SKM-1 treated with dmso at 0.1 percent for 144 hours (cell line): ENCODE data around the gene PA2G4.
A peak's percentile ranks its signal among the peaks of the same experiment; 100 is the strongest.
"Not testable (repeated sequence)": the region's sequence is repeated elsewhere in the genome, so short reads cannot be mapped to it uniquely, and the experiment has no call there.

Experiments
- DNase-seq: peaks from one replicate; lab custom pipeline; 2025; ENCODE audit not compliant: unreplicated experiment; lab: John Stamatoyannopoulos, UW

PA2G4 gene

GRCh38 chr12:56104109-56104814, at the start of gene PA2G4:
TSS of gene PA2G4 (plus strand) at chr12:56104559. CDS start at chr12:56104738, 179 bp downstream.
- DNase-seq = peak; percentile 85

DNA sequence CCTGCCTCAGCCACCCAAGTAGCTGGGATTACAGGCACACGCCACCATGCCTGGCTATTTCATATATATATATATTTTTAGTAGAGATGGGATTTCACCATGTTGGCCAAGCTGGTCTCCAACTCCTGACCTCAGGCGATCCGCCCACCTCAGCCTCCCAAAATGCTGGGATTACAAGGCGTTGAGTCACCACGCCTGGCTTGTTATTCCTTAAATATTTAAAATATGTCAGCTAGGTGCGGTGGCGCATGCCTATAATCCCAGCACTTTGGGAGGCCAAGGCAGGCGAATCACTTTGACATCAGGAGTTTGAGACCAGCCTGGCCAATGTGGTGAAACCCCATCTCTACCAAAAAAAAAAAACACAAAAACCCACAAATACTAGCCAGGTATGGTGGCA, 44.4 kb upstream of the PA2G4 start:
- DNase-seq = not testable (repeated sequence)

GRCh38 chr12:56061982-56062381, 42.4 kb upstream of the PA2G4 start:
- DNase-seq = no peak

- DNase-seq = no peak
Measured at GRCh38 chr12:56062996-56063395, 41.4 kb upstream of the PA2G4 start.

GRCh38 chr12:56071648-56072047, 32.7 kb upstream of the PA2G4 start:
- no peak for DNase-seq

- no peak for DNase-seq
Measured at GRCh38 chr12:56074396-56074795, 30.0 kb upstream of the PA2G4 start.

GRCh38 chr12:56077966-56078365, 26.4 kb upstream of the PA2G4 start:
- not testable (repeated sequence) for DNase-seq

DNA sequence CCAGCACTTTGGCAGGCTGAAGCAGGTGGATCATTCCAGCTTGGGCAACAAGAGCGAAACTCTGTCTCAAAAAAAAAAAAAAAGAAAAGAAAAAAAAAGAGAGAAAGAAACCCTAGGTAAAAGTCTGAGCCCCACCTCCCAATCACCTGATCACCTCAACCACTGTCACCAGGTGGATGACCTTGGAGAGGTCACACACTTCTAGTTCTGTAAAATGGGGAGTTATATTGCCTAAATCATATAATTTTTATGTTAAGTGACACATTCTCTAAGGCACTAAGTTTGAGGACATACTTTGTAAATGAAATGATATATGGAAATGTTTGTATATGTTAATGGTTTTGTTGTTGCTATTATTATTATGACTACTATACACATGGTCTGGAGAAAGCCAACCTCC, 25.9 kb upstream of the PA2G4 start:
- DNase-seq = no peak

GRCh38 chr12:56078931-56079722, 25.2 kb upstream of the PA2G4 start:
- DNase-seq = peak; percentile 26

GRCh38 chr12:56079723-56080555, 24.4 kb upstream of the PA2G4 start, which contains the start of gene ERBB3:
TSS of gene ERBB3 (plus strand) at chr12:56080165. CDS start at chr12:56080301, 136 bp downstream.
- DNase-seq = peak; percentile 5

- DNase-seq = no peak
Measured at GRCh38 chr12:56080556-56081138, 23.7 kb upstream of the PA2G4 start.

DNA sequence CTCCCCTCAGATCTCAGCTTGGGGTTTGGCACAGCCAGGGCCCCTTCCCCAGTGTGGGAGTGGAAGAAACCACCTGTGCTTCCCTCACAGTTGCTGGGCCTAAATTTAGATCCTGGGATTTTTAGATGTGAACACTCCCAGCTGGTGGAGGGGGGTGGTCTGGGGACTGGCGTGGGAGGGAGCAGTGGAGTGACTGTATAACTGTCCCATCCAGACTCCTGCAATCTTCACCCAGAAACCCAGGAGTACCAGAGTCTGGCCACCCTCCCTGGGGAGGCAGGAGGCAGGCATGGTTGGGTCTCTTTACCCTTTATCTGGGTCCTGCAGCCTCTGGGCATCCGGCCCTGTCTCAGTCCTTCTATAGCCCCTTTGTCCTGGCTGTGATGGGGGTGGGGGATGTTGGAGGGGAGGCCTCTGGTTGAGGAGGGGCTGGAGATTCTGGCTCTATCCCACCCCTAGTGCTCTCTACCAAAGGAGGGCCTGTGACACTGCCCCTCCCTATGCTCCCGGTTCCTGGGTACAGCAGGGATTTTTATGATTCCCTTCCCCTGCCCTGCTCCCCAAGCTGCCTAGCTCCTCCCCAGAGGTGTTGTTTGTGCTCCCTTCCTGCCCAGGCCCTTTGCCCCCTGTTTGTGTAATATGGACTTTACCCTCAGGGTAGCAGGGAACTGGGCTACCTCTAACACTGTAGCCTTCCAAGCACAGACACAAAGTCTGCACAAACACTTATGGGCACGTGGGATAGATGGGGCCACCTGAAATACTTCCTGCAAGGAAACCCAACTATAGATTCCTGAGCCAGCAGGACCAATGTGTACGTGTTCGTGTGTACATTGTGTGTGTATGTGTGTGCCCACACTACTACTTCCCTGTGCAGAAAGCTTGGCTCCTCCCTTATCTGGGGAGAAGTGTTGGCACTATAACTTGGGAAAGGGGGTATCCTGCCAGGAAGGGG, 22.7 kb upstream of the PA2G4 start:
- no peak for DNase-seq

- no peak for DNase-seq
Measured at GRCh38 chr12:56082382-56082781, 22.0 kb upstream of the PA2G4 start.

- no peak for DNase-seq
Measured at GRCh38 chr12:56082967-56083366, 21.4 kb upstream of the PA2G4 start.

DNA sequence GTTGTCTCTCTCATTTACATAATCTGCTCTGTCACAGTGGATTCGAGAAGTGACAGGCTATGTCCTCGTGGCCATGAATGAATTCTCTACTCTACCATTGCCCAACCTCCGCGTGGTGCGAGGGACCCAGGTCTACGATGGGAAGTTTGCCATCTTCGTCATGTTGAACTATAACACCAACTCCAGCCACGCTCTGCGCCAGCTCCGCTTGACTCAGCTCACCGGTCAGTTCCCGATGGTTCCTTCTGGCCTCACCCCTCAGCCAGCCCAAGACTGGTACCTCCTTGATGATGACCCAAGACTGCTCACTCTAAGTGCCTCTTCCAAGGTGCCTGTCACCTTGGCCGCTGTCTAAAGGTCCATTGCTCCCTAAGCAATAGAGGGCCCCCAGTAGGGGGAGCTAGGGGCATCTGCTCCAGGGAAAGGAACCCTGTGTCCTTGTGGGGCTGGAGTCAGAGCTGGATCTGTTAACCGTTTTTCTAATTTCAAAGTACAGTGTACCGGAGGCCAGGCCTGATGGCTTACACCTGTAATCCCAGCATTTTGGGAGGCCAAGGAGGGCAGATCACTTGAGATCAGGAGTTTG, 19.3 kb upstream of the PA2G4 start:
- no peak for DNase-seq

- no peak for DNase-seq
Measured at GRCh38 chr12:56086096-56086495, 18.3 kb upstream of the PA2G4 start.

GRCh38 chr12:56086608-56087007, 17.8 kb upstream of the PA2G4 start:
- no peak for DNase-seq

DNA sequence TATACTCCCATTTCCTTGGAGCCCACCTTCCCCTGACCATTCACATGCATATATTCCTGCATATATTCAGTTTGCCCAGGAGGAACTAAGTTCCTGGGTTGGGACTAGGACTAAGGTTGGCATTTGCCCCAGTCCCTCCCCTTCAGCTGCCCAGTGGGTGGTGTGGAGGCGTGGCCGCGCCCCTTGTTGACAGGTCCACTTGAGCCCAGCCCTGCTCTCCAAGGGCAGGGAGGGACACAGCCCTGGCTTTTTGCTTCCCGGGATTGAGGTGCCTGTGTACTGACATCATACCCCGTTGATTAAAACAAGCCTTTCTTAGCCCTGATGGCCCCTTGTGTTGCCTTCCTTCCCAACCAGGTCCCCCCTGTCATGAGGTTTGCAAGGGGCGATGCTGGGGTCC, 17.1 kb upstream of the PA2G4 start:
- DNase-seq = no peak

DNA sequence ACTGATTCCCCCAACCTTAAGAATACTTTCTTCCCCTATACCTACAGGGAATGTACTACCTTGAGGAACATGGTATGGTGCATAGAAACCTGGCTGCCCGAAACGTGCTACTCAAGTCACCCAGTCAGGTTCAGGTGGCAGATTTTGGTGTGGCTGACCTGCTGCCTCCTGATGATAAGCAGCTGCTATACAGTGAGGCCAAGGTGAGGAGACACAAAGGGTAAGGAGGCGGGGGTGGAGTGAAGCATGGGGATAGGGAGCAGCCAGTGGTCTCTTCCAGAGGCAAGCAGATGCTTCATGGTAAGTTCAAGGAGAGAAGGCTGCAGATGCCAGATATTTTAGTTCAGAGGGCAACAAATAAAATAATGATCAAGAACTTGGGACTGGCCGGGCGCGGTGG, 6.6 kb upstream of the PA2G4 start:
- no peak for DNase-seq

DNA sequence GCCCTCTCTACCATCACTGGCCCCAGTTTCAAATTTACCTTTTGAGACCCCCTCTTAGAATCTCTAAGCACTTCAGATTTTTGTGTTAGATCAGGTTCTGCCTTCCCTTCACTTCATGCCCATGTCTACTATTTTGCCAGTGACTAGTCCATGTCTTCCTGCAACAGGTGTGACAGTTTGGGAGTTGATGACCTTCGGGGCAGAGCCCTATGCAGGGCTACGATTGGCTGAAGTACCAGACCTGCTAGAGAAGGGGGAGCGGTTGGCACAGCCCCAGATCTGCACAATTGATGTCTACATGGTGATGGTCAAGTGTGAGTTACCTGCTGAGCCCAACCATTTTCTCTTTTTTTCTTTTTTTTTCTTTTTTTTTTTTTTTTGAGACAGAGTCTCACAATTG, 5.8 kb upstream of the PA2G4 start:
- DNase-seq = no peak
